HS-5 (cell line): ENCODE data around the gene MALL.
"Not testable (repeated sequence)": the region's sequence is repeated elsewhere in the genome, so short reads cannot be mapped to it uniquely, and the experiment has no call there.

ENCODE experiments used
- DNase-seq: peaks from one replicate; pipeline ENCODE4 v3.0.0-alpha.2; 2012; ENCODE audit warnings: low read depth

Gene MALL

GRCh38 chr2:110120171-110121051 lies 4.8 kb upstream of the MALL start:
- DNase-seq: no peak

GRCh38 chr2:110116033-110116710 lies 550 bp upstream of the MALL start:
- DNase-seq: no peak

GRCh38 chr2:110114831-110115255 lies 779 bp downstream of the MALL start:
- DNase-seq: no peak

- DNase-seq: no peak
Measured at GRCh38 chr2:110113961-110114591, 1.5 kb downstream of the MALL start.

GRCh38 chr2:110108291-110108690 lies 7.3 kb downstream of the MALL start:
- not testable (repeated sequence) for DNase-seq

GRCh38 chr2:110107092-110108079 lies 8.2 kb downstream of the MALL start:
- no peak for DNase-seq

- no peak for DNase-seq
Measured at GRCh38 chr2:110106642-110107041, 9.0 kb downstream of the MALL start.

- DNase-seq: peak; percentile 65
Measured at GRCh38 chr2:110105608-110106467, 9.8 kb downstream of the MALL start.

GRCh38 chr2:110105183-110105582 lies 10.4 kb downstream of the MALL start:
- no peak for DNase-seq

GRCh38 chr2:110104025-110104771 lies 11.4 kb downstream of the MALL start:
- DNase-seq: no peak

GRCh38 chr2:110103061-110103961 lies 12.3 kb downstream of the MALL start:
- DNase-seq: no peak

GRCh38 chr2:110101901-110102803 lies 13.5 kb downstream of the MALL start:
- no peak for DNase-seq

- peak; percentile 100 for DNase-seq
Measured at GRCh38 chr2:110101280-110101844, 14.3 kb downstream of the MALL start.

- DNase-seq: not testable (repeated sequence)
Measured at GRCh38 chr2:110100880-110101279, 14.7 kb downstream of the MALL start.

GRCh38 chr2:110100480-110100879 lies 15.1 kb downstream of the MALL start:
- no peak for DNase-seq

GRCh38 chr2:110099471-110100225 lies 16.0 kb downstream of the MALL start:
- DNase-seq: no peak

- DNase-seq: no peak
Measured at GRCh38 chr2:110099038-110099425, 16.6 kb downstream of the MALL start.
